Vagina (tissue), 2 donors: ENCODE data around the gene MRC2. TPM values are rescaled to one million over a fixed set of nuclear protein-coding genes. Genes with fewer than 3 reads are reported as not detected.

Experiments
- DNase-seq, 2 donors: peaks; one replicate each; pipeline ENCODE4 v3.0.0-alpha.2; 2017; ENCODE audit errors: extremely low spot score in 2 of 2
- H3K27ac ChIP-seq: fragments of 200-600 bp; sonication (generic); one replicate; pipeline ENCODE4 v1.5.1; 2019
- H3K27me3 ChIP-seq: fragments of 200-600 bp; sonication (generic); one replicate; pipeline ENCODE4 v1.5.1; 2019
- H3K36me3 ChIP-seq, 2 donors: fragments of 200-600 bp; sonication (generic); one replicate each; pipeline ENCODE4 v1.5.1; 2017 to 2019
- H3K4me1 ChIP-seq: fragments of 200-600 bp; sonication (generic); one replicate; pipeline ENCODE4 v1.5.1; 2019
- H3K4me3 ChIP-seq, 2 donors: fragments of 200-600 bp; sonication (generic); 1 replicate in 1 of 2; 2 replicates in 1 of 2; pipeline ENCODE4 v1.5.1; 2016 to 2019
- H3K9me3 ChIP-seq: fragments of 200-600 bp; sonication (generic); one replicate; pipeline ENCODE4 v1.5.1; 2019
- CTCF ChIP-seq, 3 experiments: fragments of 450-650 bp in 2 of 3; fragments of 200-600 bp in 1 of 3; sonication (generic) in 1 of 3; IDR thresholded peaks; one replicate each; pipeline ENCODE4 v1.5.1; 2017 to 2019; ENCODE audit warnings: antibody characterized with exemption in 3 of 3, mild to moderate bottlenecking in 2 of 3, moderate library complexity in 2 of 3
- POLR2A ChIP-seq, 2 donors: fragments of 450-650 bp; IDR thresholded peaks; one replicate each; pipeline ENCODE4 v1.6.1; 2017; ENCODE audit warnings: antibody characterized with exemption in 2 of 2, mild to moderate bottlenecking in 2 of 2, moderate library complexity in 2 of 2
- POLR2AphosphoS5 ChIP-seq, 2 donors: sonication (generic); formaldehyde crosslinking; IDR thresholded peaks; one replicate each; pipeline ENCODE4 v1.9.0; 2017; ENCODE audit warnings: antibody characterized with exemption in 2 of 2, mild to moderate bottlenecking in 2 of 2, low read depth in 1 of 2; ENCODE audit not compliant: insufficient read depth in 1 of 2
- intact Hi-C: fragments of 100-400 bp; cut with DNase I; formaldehyde crosslinking; loops from one replicate; pipeline ENCODE4 v1.15.1; 2023
- total RNA-seq: library from RNA; depleted of rRNA; stranded (reverse); fragments of >200 nt; gene quantifications from one replicate; pipeline ENCODE4 v1.2.3, GENCODE V29; 2016

MRC2 gene
- total RNA-seq, 1 donor from 2014 or later = 89.4 TPM

DNA sequence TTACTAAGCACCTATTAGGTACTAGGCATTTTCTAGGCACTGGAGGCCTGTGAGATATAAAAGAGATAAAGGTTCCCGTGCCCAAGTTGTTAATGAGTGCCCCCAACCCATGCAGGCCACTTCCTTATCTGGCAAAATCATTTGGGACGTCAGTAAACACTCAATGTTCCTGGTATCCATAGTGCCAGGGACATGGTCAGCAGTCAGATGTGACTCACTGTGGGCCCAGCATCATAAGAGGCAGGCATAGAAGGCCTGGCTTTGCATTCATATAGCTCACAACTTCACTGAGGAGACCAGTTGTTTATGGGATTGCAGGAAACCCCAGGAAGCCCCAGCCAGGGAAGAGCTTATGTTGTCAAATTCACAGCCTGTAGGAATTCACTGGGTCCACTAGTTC is 81.1 kb downstream of the MRC2 start:
- intact Hi-C loops = no loop called here
- no peak for DNase-seq
- H3K27me3 ChIP-seq = no peaks in the 10 kb centered on the region
- H3K4me1 ChIP-seq = peaks cover 16% of the 10 kb centered on the region
- no peak for TF ChIP-seq CTCF (IDR thresholded peaks at IDR 0.05)
- no peak for TF ChIP-seq POLR2A (IDR thresholded peaks at IDR 0.05)
- no peak for TF ChIP-seq POLR2AphosphoS5 (IDR thresholded peaks at IDR 0.05; ENCODE audit: insufficient read depth in 1 of 2, low read depth in 1 of 2)
- no peak overlapping the region for H3K4me3 ChIP-seq
- peaks cover 5% of the 10 kb centered on the region for H3K9me3 ChIP-seq
- no peak overlapping the region for H3K27ac ChIP-seq
- H3K36me3 ChIP-seq = no peaks in the 10 kb centered on the region

DNA sequence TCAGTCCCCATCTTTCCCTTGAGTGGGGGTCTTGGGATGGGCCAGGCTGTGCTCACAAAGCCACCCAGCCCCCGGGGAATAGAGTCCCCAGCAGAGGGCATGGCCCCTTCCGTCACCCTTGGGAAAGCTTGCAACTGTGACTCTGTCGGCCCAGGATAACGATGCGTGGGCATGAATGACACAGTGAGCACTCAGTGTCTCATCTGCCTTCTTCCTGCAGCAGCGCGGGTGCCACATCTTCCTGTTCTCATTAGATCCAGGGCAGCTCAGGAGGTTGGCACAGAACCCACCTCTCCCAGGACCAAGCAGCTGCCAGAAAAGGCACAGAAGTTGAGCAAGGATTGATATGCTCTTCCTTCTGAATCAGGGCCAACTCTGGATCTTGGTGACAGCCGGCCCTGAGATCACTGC is 84.7 kb downstream of the MRC2 start:
- Histone ChIP-seq H3K9me3 (peaks cover 5% of the 10 kb centered on the region), H3K27ac (no peak overlapping the region), H3K4me3 (no peak overlapping the region), H3K27me3 (no peaks in the 10 kb centered on the region), H3K4me1 (no peaks in the 10 kb centered on the region), H3K36me3 (no peaks in the 10 kb centered on the region)
- DNase-seq = no peak
- TF ChIP-seq POLR2AphosphoS5 (IDR thresholded peaks at IDR 0.05; ENCODE audit: insufficient read depth in 1 of 2, low read depth in 1 of 2) (no peak), POLR2A (IDR thresholded peaks at IDR 0.05) (no peak), CTCF (IDR thresholded peaks at IDR 0.05) (no peak)
- intact Hi-C loops = no loop called here

GRCh38 chr17:62713086-62713881 is 85.8 kb downstream of the MRC2 start:
- H3K27ac ChIP-seq = no peak overlapping the region
- TF ChIP-seq POLR2A (IDR thresholded peaks at IDR 0.05) = no peak
- no peak for TF ChIP-seq POLR2AphosphoS5 (IDR thresholded peaks at IDR 0.05; ENCODE audit: insufficient read depth in 1 of 2, low read depth in 1 of 2)
- no peak for TF ChIP-seq CTCF (IDR thresholded peaks at IDR 0.05)
- no peaks in the 10 kb centered on the region for H3K36me3 ChIP-seq
- no peak for DNase-seq
- H3K27me3 ChIP-seq = no peaks in the 10 kb centered on the region
- H3K4me3 ChIP-seq = no peak overlapping the region
- no peaks in the 10 kb centered on the region for H3K4me1 ChIP-seq
- peaks cover 5% of the 10 kb centered on the region for H3K9me3 ChIP-seq
- intact Hi-C loops = no loop called here

DNA sequence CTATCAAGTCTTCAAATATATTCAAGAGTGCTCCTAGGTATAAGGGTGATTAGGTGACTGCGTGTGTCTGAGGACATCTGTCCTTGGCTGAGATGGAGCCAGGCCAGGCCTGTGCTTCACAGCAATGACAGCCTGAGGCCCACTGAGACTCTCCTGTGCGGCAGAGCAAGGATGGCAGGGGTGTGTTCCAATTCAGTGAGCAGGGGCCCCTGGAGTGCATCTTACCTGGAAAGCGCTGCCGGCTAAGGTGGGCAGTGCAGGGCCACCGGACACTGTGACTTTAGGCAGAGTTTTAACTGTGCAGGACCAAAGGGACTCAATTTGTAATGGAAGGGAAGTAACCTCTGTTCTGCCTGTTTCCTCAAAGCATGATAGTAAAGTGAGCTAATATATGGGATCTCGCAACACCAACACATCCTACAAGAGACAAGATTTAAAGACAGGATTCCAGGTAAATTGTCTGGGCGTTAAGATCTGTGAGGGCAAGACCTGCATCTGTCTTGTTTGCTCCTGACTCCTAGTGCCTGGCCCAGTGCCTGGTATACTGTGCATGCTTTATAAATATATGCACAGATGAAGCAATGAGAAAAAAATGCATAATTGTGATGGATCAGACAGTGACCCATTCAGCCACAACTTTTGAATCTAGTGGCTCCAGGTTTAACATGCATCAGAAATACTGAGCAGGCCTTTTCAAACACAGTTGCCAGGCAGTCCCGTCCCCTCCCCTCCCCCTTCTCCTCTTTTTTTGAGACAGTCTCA is 86.7 kb downstream of the MRC2 start:
- Histone ChIP-seq H3K27ac (no peak overlapping the region), H3K4me1 (no peaks in the 10 kb centered on the region), H3K36me3 (no peaks in the 10 kb centered on the region), H3K27me3 (no peaks in the 10 kb centered on the region), H3K9me3 (no peaks in the 10 kb centered on the region), H3K4me3 (no peak overlapping the region)
- intact Hi-C loops = no loop called here
- TF ChIP-seq POLR2AphosphoS5 (IDR thresholded peaks at IDR 0.05; ENCODE audit: insufficient read depth in 1 of 2, low read depth in 1 of 2) (no peak), CTCF (IDR thresholded peaks at IDR 0.05) (no peak), POLR2A (IDR thresholded peaks at IDR 0.05) (no peak)
- DNase-seq = no peak
